Right lobe of liver (tissue), 4 donors: ENCODE data around the gene KY.

ENCODE experiments used
- POLR2A ChIP-seq: fragments of 450-650 bp; IDR thresholded peaks from one replicate; pipeline ENCODE4 v1.6.1; 2017; ENCODE audit warnings: antibody characterized with exemption, mild to moderate bottlenecking
- TF ChIP-seq, protein P1 (sequence below), 4 donors: fragments of 200-600 bp in 3 of 4; fragments of 450-650 bp in 1 of 4; IDR thresholded peaks; one replicate each; pipeline versions ENCODE4 v1.5.1 to v1.8.0; 2016 to 2022; ENCODE audit warnings: antibody characterized with exemption in 4 of 4, mild to moderate bottlenecking in 2 of 4
- donor health status: DM: no; HTN: no; CAD: no.
- donor health status: DM: no; HTN: no; CAD: no.
- donor health status: DM: no; HTN: yes; CAD: no.

DNA sequence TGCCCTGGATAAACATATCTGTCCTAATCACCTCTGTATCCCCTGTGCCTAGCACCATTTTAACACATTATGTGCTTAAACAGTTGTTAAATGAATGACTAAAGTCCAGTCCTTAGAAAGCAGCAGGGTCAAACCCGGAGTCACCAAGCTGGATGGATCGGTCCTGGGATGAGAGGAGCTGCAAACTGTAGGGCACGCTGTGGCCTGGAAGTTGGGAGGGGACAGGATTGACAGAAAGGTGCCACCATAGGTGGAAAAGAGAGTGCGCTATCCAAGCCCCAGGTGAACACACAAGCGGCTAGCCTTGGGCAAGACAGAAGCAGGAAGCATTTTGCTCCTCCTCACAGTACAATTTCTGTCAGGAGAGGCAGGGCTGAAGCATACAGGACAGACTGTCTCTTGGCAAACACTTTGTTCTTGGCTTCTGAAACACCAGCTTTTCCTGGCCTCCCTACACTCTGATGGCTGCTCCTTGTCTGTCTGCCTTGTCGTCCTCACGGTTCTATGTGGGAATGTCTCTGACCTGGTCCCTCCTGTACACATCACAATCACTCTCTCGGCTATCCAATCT lies 48.4 kb upstream of the KY start:
- TF ChIP-seq, protein P1, sequence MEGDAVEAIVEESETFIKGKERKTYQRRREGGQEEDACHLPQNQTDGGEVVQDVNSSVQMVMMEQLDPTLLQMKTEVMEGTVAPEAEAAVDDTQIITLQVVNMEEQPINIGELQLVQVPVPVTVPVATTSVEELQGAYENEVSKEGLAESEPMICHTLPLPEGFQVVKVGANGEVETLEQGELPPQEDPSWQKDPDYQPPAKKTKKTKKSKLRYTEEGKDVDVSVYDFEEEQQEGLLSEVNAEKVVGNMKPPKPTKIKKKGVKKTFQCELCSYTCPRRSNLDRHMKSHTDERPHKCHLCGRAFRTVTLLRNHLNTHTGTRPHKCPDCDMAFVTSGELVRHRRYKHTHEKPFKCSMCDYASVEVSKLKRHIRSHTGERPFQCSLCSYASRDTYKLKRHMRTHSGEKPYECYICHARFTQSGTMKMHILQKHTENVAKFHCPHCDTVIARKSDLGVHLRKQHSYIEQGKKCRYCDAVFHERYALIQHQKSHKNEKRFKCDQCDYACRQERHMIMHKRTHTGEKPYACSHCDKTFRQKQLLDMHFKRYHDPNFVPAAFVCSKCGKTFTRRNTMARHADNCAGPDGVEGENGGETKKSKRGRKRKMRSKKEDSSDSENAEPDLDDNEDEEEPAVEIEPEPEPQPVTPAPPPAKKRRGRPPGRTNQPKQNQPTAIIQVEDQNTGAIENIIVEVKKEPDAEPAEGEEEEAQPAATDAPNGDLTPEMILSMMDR (IDR thresholded peaks at IDR 0.05) = no peak
- TF ChIP-seq POLR2A = no peak
